GOT3 (cell line): ENCODE results near the gene MIA.
"Not testable (repeated sequence)": the region's sequence is repeated elsewhere in the genome, so short reads cannot be mapped to it uniquely, and the experiment has no call there.

Experiments used
- DNase-seq: peaks from one replicate; lab custom pipeline; 2025; ENCODE audit warnings: mixed read lengths; lab: John Stamatoyannopoulos, UW

Gene MIA

GRCh38 chr19:40803857-40804782, 28.8 kb downstream of the MIA start:
- DNase-seq, result no peak

- DNase-seq, result no peak
Measured at GRCh38 chr19:40804783-40805242, 29.5 kb downstream of the MIA start.

- no peak for DNase-seq
Measured at GRCh38 chr19:40805258-40805868, 30.0 kb downstream of the MIA start.

- no peak for DNase-seq
Measured at GRCh38 chr19:40806423-40807146, 31.3 kb downstream of the MIA start.

- DNase-seq, result no peak
Measured at GRCh38 chr19:40807147-40808020, 32.1 kb downstream of the MIA start.

GRCh38 chr19:40808021-40808325, 32.7 kb downstream of the MIA start:
- no peak for DNase-seq

- DNase-seq, result no peak
Measured at GRCh38 chr19:40808497-40808896, 33.2 kb downstream of the MIA start.

GRCh38 chr19:40809358-40810086, 34.2 kb downstream of the MIA start:
- DNase-seq, result no peak

- no peak for DNase-seq
Measured at GRCh38 chr19:40810160-40810559, 34.8 kb downstream of the MIA start.

GRCh38 chr19:40810649-40811408, 35.5 kb downstream of the MIA start:
- DNase-seq, result peak; percentile 52

- DNase-seq, result no peak
Measured at GRCh38 chr19:40811478-40812341, 36.4 kb downstream of the MIA start.

- not testable (repeated sequence) for DNase-seq
Measured at GRCh38 chr19:40812571-40812970, 37.2 kb downstream of the MIA start.

- DNase-seq, result no peak
Measured at GRCh38 chr19:40813182-40813581, 37.9 kb downstream of the MIA start.

GRCh38 chr19:40815223-40815622, 39.9 kb downstream of the MIA start:
- DNase-seq, result no peak

GRCh38 chr19:40818480-40819399, 43.4 kb downstream of the MIA start:
- DNase-seq, result not testable (repeated sequence)

GRCh38 chr19:40819479-40820234, 44.3 kb downstream of the MIA start:
- DNase-seq, result not testable (repeated sequence)

- no peak for DNase-seq
Measured at GRCh38 chr19:40822161-40822560, 46.8 kb downstream of the MIA start.
